Retina (tissue), 1 donor: ENCODE data around the gene CLDN9.

Source experiments
- DNase-seq: peaks from one replicate; pipeline ENCODE4 v3.0.0-alpha.2; 2016

The CLDN9 gene

DNA sequence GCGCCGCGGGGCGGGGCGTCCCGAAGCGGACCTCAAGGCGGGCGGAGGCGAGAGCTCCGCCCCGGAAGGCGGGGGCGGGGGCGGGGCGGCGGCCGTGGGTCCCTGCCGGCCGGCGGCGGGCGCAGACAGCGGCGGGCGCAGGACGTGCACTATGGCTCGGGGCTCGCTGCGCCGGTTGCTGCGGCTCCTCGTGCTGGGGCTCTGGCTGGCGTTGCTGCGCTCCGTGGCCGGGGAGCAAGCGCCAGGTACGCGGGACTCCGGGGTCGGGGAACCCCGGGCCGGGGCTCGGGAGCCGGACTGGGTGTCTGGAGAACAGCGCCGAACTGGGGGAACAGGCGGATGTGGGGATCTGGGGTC is 7.5 kb downstream of the CLDN9 start, which contains the start of gene TNFRSF12A:
Gene TNFRSF12A (plus strand): TSS at position 122 of the 357 bp plus-strand sequence. CDS start 30 bp downstream, at position 152.
- peak; percentile 74 for DNase-seq

DNA sequence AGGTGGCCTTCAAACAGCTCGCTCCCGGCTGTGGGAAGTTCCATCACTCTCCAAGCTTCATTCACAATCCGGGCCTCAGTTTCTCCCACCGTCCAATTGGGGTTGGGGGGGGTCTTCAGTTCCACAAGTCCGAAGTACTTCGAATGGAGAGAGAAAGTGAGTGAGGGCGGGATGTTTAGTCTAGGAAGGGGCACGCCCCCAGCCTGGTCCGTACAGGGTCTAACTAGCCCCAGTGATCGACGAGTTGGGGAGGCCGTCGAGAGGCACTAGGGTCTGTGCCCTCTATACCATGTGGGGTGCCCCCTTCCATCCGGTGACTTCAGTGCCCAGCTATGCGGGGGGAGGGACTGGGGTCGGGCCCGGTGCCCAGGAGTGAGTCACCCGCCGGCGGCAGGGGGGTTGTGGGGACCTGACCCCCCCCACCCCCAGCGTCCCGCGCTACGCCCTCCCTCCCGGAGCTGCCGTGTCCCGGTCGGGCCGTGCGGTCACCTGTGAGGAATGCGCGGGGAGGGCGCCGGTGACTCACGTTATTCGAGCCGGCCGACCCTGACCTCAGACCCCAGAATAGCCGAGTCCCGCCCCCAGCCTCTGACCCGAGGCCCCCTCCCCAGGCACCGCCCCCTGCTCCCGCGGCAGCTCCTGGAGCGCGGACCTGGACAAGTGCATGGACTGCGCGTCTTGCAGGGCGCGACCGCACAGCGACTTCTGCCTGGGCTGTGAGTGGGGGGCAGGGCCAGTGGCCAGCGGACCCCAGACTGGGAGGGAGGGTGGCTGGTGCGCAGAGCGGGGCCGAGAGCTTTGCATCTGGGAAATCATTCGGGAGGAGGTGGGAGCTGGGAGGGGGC is 8.1 kb downstream of the CLDN9 start:
- DNase-seq = no peak

- peak; percentile 77 for DNase-seq
Observed at GRCh38 chr16:3021449-3022207, 8.9 kb downstream of the CLDN9 start.

- no peak for DNase-seq
Observed at GRCh38 chr16:3022208-3022683, 9.5 kb downstream of the CLDN9 start.

DNA sequence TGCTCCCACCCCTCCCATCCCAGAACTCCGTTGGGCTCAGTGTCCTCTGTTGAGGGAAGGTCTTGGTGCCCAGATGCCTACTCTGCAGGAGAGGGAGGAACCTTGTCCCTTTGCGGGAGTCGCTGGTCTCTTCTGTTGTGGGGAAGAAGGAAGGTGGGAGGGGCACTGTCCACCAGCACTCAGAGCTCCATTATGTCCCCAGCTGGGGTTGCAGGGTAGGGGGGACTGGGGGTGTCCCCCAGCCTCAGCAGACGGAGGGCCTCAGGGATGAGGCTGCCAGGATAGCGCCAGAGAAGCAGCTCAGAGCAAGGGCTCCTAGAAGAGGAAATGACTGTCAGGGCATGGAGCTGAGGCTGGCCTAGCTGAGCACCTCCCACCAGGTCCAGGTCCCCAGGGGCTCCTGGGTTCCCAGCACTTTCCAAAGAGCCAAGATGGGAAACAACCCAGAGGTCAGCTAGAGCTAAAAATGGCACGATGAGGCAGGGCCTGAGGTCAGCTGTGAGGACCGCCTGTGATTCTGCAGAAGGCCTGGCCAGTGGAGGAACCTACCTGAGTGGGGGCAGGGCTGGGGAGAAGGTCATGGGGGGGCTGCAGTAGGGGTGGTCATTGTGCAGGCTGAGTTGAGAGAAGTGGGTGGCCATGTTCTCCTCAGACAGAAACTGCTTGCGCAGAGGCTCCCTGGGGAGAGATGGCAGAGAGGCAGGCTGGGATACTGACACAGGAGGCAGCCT is 10.1 kb downstream of the CLDN9 start:
- no peak for DNase-seq

DNA sequence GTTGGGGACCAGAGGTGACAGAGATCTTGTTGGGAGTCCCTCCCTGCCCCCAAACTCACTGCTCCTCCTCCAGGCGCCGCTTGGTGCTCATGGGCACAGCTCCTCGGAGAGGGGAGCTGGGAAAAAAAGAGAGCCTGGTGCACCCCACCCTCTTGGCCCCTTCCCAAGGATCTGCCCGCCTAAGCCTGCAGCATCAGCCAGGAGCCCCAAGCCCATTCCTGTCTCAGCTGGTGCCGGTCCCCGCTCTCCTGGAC is 10.6 kb downstream of the CLDN9 start:
- no peak for DNase-seq

- DNase-seq = peak; percentile 98
Observed at GRCh38 chr16:3023669-3024478, 11.2 kb downstream of the CLDN9 start, which contains the start of the genes HCFC1R1 and THOC6. Gene HCFC1R1, minus strand, starts transcription at chr16:3023942. Its CDS starts 1 bp downstream, at chr16:3023941. Gene THOC6, plus strand, starts transcription at chr16:3024035. Its CDS starts 292 bp downstream, at chr16:3024327.

- DNase-seq = no peak
Observed at GRCh38 chr16:3025032-3026002, 12.6 kb downstream of the CLDN9 start.

- DNase-seq = no peak
Observed at GRCh38 chr16:3026003-3026378, 13.3 kb downstream of the CLDN9 start.

DNA sequence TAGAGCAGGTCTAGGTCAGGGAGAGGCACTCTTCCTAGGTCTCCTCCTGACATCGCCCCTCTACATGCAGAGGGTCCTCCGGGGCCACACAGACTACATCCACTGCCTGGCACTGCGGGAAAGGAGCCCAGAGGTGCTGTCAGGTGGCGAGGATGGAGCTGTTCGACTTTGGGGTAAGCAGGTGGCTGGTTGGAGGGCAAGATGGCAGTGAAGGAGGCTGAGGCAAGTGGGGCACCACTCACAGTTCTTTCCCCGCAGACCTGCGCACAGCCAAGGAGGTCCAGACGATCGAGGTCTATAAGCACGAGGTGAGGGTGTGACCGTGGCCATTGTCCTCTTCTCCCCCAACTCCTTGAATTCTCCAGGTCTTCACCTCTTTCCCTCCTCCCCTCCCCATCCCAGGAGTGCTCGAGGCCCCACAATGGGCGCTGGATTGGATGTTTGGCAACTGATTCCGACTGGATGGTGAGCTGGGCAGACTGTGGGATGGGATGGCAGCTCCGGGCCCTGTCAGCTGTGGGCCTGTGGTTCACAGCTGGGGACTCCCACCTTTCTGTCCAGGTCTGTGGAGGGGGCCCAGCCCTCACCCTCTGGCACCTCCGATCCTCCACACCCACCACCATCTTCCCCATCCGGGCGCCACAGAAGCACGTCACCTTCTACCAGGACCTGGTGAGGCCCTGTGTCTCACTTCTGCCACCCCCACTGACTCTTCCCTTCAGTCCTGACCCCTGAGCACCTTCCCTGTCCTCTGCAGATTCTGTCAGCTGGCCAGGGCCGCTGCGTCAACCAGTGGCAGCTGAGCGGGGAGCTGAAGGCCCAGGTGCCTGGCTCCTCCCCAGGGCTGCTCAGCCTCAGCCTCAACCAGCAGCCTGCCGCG is 14.1 kb downstream of the CLDN9 start:
- no peak for DNase-seq

DNA sequence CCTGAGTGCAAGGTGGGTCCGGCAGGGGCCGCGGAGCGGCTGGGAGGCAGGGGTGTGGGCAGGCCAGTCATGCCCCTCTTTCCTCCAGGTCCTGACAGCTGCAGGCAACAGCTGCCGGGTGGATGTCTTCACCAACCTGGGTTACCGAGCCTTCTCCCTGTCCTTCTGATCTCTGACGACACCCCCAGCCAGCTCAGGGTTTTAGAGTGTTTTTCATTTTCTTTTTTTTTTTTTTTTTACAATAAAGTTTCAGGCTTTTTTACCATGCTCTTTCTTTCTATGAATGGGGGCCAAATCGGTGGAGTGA is 14.7 kb downstream of the CLDN9 start:
- no peak for DNase-seq

GRCh38 chr16:3027983-3028715 is 15.4 kb downstream of the CLDN9 start:
- DNase-seq = peak; percentile 86

DNA sequence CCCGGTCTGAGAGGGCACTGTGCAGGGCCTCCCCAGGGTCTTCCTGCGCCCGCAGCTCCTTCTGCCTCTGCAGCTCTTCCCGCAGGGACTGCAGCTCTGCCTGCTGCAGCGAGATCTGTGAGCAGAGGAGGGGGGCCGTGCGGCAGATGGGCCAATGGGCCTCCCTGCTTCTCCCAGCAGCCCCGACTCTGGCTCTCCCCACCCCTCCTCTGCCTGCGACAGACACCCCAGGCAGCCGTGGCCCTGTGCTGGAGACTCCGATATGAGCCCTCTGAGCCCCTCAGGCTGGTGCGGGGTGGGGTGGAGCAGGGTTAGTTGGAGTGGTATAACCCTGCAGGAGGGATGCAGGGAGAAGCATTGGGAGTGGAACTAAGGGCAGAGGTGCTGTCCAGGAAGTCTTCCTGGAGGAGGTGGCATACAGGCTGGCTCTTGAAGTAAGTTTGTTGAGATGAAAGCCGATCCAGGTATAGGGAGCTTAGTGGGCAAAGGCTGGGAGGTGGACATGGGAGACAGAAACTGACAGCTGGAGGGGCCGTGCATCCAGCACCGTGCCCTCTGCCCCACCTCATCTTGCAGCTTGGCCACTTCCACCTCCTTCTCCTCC is 16.1 kb downstream of the CLDN9 start:
- DNase-seq = no peak

DNA sequence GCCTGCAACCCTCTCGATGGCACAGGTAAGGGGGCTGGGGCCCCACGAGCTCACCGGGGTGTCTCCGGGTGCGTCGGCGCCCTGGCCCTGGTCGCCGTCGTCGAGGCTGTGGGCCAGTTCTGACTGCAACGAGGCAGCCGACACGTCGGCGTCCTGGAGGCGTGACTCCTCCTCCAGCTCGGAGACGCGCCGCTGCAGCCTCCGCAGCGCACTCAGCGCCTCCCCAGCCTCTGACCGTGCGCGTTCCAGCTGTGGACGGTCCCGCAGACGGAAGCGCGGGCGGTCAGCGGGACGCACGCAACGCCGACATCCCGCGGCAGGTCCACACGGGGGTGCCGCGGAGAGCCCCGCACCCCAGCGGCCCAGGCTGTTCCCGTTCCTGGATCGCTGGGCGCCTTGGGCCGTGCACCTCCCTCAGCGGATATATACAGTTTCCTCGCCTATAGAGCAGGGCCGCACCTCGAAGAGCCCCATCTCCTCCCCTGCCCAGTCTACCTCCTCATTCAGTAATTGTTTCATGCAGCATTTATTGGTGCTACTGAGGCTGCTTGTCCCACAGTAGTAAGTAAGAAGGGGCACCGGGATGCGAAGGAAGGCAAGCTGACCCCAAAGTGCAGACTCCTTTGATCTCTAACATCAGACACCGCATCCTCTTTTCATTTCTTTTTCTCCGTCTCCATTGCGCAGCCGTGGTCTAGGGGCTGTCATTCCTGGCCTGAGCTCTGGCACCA is 16.9 kb downstream of the CLDN9 start:
- DNase-seq = no peak

DNA sequence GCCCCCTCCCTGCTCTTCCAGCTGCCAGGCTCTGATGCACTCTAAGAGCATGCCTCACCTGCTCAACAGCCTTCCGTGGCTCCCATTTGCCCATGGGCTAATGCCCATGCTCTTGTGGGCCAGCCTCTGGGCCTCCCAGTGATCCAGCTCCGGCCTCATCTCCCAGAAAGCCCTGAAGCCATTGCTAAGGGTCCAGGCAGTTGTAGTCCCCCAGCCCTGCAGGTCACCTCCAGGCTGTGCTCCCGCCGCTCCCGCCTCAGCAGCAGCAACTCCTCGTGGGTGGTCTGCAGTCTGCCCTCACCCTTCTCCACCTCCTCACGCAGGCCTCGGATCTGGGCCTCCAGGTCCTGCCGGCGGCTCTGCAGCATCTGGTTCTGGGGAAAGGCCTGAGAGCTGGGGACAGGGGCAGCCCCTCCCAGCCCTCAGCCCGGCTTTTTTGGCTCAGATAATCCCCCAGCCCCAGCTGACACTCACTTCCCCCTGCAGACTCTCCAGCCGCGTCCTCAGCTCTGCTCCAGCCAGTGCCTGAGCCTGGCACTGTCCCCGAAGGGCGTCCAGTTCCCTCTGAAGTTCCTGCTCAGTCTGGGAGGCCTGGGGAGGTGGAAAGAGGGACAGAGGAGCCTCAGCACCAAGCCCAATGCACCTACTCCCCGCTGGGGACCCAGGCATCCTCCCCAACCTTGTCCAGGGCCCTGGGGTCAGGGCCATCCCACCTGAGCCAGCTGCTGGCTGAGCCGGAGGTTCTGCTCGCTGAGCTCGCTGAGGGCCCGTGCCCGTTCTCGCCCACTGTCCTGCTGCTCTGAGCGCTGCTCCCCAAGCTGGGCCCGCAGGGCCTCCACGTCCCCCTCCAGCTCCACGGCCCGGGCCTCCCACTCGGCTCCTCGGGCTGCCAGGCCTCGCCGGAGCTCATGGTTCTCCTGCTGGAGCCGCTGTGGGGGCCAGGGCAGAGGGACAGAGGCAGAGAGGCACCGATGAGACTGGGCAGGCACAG is 17.8 kb downstream of the CLDN9 start:
- no peak for DNase-seq

DNA sequence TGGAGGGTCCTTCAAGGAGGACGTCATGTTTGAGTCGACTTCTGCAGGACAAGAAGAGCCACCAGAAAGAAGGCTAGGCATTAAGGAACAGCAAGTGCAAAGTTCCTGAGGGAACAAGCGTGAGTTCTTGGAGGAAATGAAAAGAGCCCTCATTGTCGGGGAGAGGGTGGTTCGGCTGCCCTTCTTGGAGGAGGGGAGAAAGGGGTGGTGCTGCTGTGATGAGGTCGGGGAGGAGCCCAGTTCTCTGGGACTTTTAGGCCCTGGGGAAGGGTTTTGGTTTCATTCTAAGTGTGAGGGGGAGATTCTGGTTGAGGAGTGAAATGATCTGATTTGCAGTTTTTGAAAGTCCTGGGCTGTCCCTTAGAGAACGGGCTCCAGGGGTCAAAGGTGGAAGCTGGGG is 19.9 kb downstream of the CLDN9 start:
- no peak for DNase-seq

DNA sequence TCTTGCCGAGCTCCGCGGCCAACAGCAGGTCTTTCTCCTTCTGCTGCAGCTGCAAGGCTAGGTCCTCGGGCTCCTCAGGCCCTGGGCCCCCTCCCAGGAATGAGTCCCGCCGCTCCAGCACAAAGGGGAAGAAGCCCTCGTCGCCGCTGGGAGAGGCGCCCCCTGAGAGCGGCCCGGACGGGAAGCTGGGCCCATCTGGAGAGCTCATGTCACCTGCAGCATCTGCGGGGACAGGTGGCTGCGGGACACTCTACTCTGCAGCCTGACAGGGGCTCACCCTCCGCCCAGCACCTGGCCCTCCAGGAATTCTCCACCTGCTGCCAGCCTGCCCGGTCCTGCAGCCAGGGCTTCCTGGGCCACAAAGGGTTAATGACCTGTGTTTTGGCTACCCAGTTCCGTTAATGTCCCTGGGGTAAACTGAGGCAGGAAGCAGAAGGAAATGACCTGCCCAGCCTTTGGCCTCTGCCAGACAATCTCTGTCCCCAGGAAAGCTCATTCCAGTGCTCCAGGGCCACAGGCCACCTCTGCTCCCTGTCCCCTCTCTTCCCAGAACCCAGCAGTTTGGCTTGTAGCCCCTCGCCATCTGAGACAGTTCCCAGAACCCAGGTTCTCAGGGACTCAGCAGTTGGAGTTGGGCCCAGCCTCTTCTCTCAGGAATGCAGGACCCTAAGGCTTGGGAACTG is 22.7 kb downstream of the CLDN9 start:
- no peak for DNase-seq
